ENCODE results near the gene RIBC1. TPM values are rescaled to one million over a fixed set of nuclear protein-coding genes. Genes with fewer than 3 reads are reported as not detected.

The RIBC1 gene
- total RNA-seq, 4 donors from 2014 or later: 0.79 to 1.1 TPM; not detected in 2

DNA sequence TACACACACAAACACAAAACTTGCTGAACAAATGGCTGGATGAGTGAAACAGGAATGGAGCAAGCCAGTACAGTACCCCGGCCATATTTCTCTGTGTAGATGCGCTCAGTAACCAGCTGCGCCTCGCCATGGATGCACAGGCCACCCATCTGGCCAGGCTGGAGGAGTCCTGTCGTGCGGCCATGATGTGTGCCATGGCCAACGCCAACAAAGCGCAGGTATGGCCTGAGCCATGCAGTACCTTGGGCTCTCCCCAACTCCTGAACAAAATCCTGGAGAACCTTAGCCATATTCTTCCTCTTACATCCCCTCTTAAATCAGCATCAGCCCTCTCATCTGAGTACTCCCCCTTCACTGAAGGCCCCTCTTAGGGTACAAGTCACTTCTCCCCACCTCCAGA is 7.1 kb downstream of the RIBC1 start:
- intact Hi-C loops (cut with DNase I; ENCODE audit: low total_unique reads): loop anchor here (10.0 kb wide), 1 partner anchor 115 kb away; no protein-coding TSS in a partner anchor
- no peaks in the 10 kb centered on the region for H3K36me3 ChIP-seq
- no peak overlapping the region for H3K27ac ChIP-seq
- in situ Hi-C loops (cut with MboI; ENCODE audit: low pct_ligation_motif_present in 1 of 4, low pct_unique_long_range_greater_than_20kb in 1 of 4, low sequenced_read_pairs in 3 of 4): loop anchor here in 1 of 4 donors (25.0 kb wide), 1 partner anchor 117 kb away; no protein-coding TSS in a partner anchor
- H3K4me3 ChIP-seq: no peak overlapping the region
- TF ChIP-seq EP300 (IDR thresholded peaks at IDR 0.05; ENCODE audit: low read depth) (no peak), POLR2A (IDR thresholded peaks at IDR 0.05) (no peak), POLR2AphosphoS5 (IDR thresholded peaks at IDR 0.05) (no peak)
- TF ChIP-seq, protein P1, sequence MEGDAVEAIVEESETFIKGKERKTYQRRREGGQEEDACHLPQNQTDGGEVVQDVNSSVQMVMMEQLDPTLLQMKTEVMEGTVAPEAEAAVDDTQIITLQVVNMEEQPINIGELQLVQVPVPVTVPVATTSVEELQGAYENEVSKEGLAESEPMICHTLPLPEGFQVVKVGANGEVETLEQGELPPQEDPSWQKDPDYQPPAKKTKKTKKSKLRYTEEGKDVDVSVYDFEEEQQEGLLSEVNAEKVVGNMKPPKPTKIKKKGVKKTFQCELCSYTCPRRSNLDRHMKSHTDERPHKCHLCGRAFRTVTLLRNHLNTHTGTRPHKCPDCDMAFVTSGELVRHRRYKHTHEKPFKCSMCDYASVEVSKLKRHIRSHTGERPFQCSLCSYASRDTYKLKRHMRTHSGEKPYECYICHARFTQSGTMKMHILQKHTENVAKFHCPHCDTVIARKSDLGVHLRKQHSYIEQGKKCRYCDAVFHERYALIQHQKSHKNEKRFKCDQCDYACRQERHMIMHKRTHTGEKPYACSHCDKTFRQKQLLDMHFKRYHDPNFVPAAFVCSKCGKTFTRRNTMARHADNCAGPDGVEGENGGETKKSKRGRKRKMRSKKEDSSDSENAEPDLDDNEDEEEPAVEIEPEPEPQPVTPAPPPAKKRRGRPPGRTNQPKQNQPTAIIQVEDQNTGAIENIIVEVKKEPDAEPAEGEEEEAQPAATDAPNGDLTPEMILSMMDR (IDR thresholded peaks at IDR 0.05): no peak
- WGBS, 2 donors (ENCODE audit: low coverage in 1 of 2): 95% methylated on average over 8 of the region's 8 CpGs; no CpG with 5 or more reads in 1 of the 2 donors
- peaks cover 0 to 8% (median 6%) of the 10 kb centered on the region in 4 donors for H3K4me1 ChIP-seq
- H3K27me3 ChIP-seq: no peaks in the 10 kb centered on the region
- DNase-seq: no peak
- no peaks in the 10 kb centered on the region for H3K9me3 ChIP-seq

DNA sequence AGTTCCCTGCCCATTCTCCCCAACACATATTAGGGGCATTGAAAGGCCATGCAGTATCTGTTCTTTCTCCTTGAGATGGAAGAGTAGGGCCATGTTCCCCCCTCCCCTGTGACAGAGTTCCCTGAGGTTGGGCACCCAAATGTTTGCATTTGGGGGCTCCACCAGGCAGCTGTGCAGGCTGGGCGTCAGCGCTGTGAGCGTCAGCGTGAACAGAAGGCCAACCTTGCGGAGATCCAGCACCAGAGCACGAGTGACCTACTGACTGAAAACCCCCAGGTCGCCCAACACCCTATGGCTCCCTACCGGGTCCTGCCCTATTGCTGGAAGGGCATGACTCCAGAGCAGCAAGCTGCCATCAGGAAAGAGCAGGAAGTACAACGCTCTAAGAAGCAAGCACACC is 7.6 kb downstream of the RIBC1 start:
- in situ Hi-C loops (cut with MboI; ENCODE audit: low pct_ligation_motif_present in 1 of 4, low pct_unique_long_range_greater_than_20kb in 1 of 4, low sequenced_read_pairs in 3 of 4): loop anchor here in 1 of 4 donors (25.0 kb wide), 1 partner anchor 118 kb away; no protein-coding TSS in a partner anchor

DNA sequence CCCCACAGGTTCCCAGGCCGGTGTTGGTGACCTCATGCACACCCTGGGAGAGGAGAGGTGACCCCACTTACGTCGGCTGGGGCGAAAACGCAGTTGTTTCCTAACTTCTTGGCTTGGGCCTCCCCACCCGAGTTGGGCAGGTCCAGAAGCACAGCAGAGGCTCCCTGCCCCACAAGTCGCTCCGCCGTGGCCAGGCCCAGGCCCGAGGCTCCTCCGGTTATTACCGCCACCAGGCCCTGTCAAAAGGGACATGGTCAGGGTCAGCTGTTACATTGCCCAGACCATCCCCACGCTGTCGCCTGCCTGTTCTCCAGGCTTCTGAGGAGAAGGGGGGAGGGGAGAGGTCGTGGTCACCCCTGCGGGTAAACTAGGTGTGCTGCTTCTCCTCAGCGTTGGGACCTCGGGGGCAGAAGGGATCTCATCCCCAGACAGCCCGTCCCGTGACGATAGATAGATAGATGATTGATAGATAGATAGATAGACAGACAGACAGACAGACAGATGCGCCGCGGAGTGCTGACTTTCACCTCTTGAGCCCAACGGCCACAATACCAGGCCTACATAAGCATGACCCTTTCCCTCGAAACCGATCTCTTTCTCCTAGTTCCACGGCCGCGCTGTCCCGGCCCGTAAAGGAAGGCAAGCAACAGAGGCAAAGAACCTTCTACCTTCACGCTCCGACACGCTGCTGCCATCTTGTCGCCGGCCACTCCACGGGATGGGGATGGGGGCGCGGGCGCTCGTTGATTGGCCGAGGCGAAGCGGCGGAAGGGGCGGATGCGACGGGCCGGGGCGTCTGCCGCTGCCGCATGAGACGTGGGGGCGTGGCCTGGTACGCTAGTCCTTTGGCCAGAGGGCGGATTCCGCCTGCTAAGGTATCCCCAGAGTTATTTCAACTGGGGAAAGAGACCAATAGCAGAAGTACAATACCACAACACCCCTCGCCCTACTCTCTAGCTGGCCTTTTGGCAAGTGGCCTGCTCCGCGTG is 11.3 kb downstream of the RIBC1 start, which contains the start of gene HSD17B10:
Gene HSD17B10 (minus strand): TSS at position 720 of the 989 bp plus-strand sequence. CDS start 25 bp downstream, at position 695.
- Histone ChIP-seq H3K9me3 (no peaks in the 10 kb centered on the region), H3K4me1 (peaks cover 0 to 9% (median 6%) of the 10 kb centered on the region in 4 donors), H3K27ac (peak within 1 kb of the TSS; percentile 66 to 86 (median 79)), H3K4me3 (peak within 1 kb of the TSS; percentile 18 to 69 (median 48)), H3K27me3 (no peaks in the 10 kb centered on the region), H3K36me3 (no peaks in the 10 kb centered on the region)
- DNase-seq: peak; percentile 92
- TF ChIP-seq POLR2A (IDR thresholded peaks at IDR 0.05): peak; percentile 48
- TF ChIP-seq, protein P1 (IDR thresholded peaks at IDR 0.05): no peak
- peak; percentile 74 to 77 (median 75) for TF ChIP-seq POLR2AphosphoS5 (IDR thresholded peaks at IDR 0.05)
- intact Hi-C loops (cut with DNase I; ENCODE audit: low total_unique reads) (loop anchor here (10.0 kb wide), 1 partner anchor 119 kb away; no protein-coding TSS in a partner anchor), in situ Hi-C loops (cut with MboI; ENCODE audit: low pct_ligation_motif_present in 1 of 4, low pct_unique_long_range_greater_than_20kb in 1 of 4, low sequenced_read_pairs in 3 of 4) (loop anchor here in 1 of 4 donors (25.0 kb wide), 1 partner anchor 122 kb away; no protein-coding TSS in a partner anchor)
- WGBS, 2 donors (ENCODE audit: low coverage in 1 of 2): 50% methylated on average over 40 of the region's 61 CpGs; no CpG with 5 or more reads in 1 of the 2 donors

More for the DNA sequence above, 7.6 kb downstream of the RIBC1 start:
- Histone ChIP-seq H3K4me1 (peaks cover 0 to 9% (median 6%) of the 10 kb centered on the region in 4 donors), H3K4me3 (no peak overlapping the region), H3K27ac (no peak overlapping the region), H3K36me3 (no peaks in the 10 kb centered on the region), H3K9me3 (no peaks in the 10 kb centered on the region), H3K27me3 (no peaks in the 10 kb centered on the region)
- TF ChIP-seq POLR2A (IDR thresholded peaks at IDR 0.05) (no peak), POLR2AphosphoS5 (IDR thresholded peaks at IDR 0.05) (no peak), EP300 (IDR thresholded peaks at IDR 0.05; ENCODE audit: low read depth) (no peak)
- TF ChIP-seq, protein P1 (IDR thresholded peaks at IDR 0.05): no peak
- intact Hi-C loops (cut with DNase I; ENCODE audit: low total_unique reads): loop anchor here (10.0 kb wide), 1 partner anchor 115 kb away; no protein-coding TSS in a partner anchor
- DNase-seq: no peak
- WGBS, 2 donors (ENCODE audit: low coverage in 1 of 2): 85 to 100% methylated on average over 1 to 9 of the region's 9 CpGs

DNA sequence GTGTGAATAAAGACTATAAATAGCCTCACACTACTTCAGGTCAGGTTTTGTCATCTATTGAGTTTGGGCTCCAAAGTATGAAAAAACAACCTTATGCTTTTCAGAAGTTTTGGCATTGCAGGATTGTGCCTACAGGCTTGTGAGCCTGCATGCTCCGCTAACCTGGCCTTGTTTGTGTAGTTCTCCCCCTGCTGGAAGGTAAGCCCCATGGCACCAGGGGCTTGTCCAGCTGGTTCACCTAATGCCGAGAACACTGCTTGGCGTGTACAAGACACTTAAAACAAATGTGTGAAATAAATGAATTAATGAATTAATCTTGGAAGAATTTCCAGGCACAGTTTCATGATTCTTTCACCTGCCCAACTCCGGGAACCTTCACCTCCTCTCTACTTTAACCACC is 13.3 kb downstream of the RIBC1 start:
- intact Hi-C loops (cut with DNase I; ENCODE audit: low total_unique reads) (loop anchor here (10.0 kb wide), 1 partner anchor 121 kb away; no protein-coding TSS in a partner anchor), in situ Hi-C loops (cut with MboI; ENCODE audit: low pct_ligation_motif_present in 1 of 4, low pct_unique_long_range_greater_than_20kb in 1 of 4, low sequenced_read_pairs in 3 of 4) (loop anchor here in 1 of 4 donors (25.0 kb wide), 1 partner anchor 124 kb away; no protein-coding TSS in a partner anchor)
- whole genome bisulfite sequencing, 2 donors (ENCODE audit: low coverage in 1 of 2): 2% methylated on average over 4 of the region's 4 CpGs; no CpG with 5 or more reads in 1 of the 2 donors
- peak; percentile 67 for DNase-seq
- no peak overlapping the region for H3K27ac ChIP-seq
- no peak overlapping the region for H3K4me3 ChIP-seq
- H3K4me1 ChIP-seq: peaks cover 0 to 11% (median 6%) of the 10 kb centered on the region in 4 donors
- TF ChIP-seq POLR2A (IDR thresholded peaks at IDR 0.05): no peak
- TF ChIP-seq, protein P1 (IDR thresholded peaks at IDR 0.05): peak; percentile 58 to 74 (median 61)
- no peaks in the 10 kb centered on the region for H3K36me3 ChIP-seq
- no peaks in the 10 kb centered on the region for H3K9me3 ChIP-seq
- no peaks in the 10 kb centered on the region for H3K27me3 ChIP-seq

All from transverse colon (tissue), 4 donors.